ENCODE measurements around the gene FYN. TPM values are rescaled to one million over a fixed set of nuclear protein-coding genes. Genes with fewer than 3 reads are reported as not detected.

Gene FYN
- total RNA-seq, 1 experiment from 2014 or later, result 18.5 TPM

DNA sequence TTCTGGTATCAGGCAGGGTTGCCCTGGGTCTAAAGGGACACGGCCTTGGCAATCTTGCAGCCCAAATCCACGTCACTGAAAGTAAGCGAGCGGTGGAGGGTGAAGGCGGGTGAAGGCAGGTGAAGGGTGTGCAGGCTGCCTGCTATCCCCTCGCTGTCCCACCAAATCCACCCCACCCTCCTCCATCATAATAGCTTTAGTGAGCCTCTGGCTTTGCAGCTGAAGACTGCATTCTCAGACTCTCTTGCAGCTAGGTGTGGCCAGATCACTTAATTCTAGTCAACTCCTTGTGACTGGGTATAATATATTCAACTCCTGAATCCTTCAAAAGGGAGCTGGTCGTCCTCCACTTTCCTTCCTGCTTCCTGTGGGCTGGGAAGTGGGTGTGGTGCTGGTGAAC is 140.9 kb downstream of the FYN start:
- no peak for DNase-seq (ENCODE audit: low read depth, low spot score)
- ChIA-PET POLR2A (no interaction called here), RAD21 (ENCODE audit: low non-redundant PET in 1 of 2, low total read pairs in 2 of 2, uncharacterized antibody in 2 of 2, unreplicated experiment in 2 of 2) (no interaction called here), CTCF (no interaction called here)
- TF ChIP-seq, protein P1, sequence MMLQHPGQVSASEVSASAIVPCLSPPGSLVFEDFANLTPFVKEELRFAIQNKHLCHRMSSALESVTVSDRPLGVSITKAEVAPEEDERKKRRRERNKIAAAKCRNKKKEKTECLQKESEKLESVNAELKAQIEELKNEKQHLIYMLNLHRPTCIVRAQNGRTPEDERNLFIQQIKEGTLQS (IDR thresholded peaks at IDR 0.05), result no peak
- TF ChIP-seq YY1 (IDR thresholded peaks at IDR 0.05; ENCODE audit: extremely low read depth, insufficient replicate concordance, low read depth, low read length), result no peak
- TF ChIP-seq FOSL1 (IDR thresholded peaks at IDR 0.05; ENCODE audit: low read depth), result no peak
- no peak for TF ChIP-seq SIN3A (IDR thresholded peaks at IDR 0.05; ENCODE audit: low read depth)
- TF ChIP-seq ELF1 (IDR thresholded peaks at IDR 0.05; ENCODE audit: borderline replicate concordance, low read depth), result no peak
- TF ChIP-seq EZH2 (IDR thresholded peaks at IDR 0.05), result no peak
- ATAC-seq, result no peak
- Histone ChIP-seq H3K4me1 (ENCODE audit: control insufficient read depth in 1 of 2, insufficient read depth in 2 of 2, low read length in 2 of 2) (no peaks in the 10 kb centered on the region), H3K27me3 (ENCODE audit: insufficient read depth, low read length) (no peaks in the 10 kb centered on the region), H3K4me3 (replicated peaks in 1 of 2; ENCODE audit: low read depth in 1 of 2, low read length in 2 of 2) (no peak overlapping the region), H3K36me3 (ENCODE audit: control insufficient read depth in 1 of 2, insufficient read depth in 2 of 2, low read length in 2 of 2) (no peaks in the 10 kb centered on the region), H2AFZ (ENCODE audit: low read depth, low read length, poor library complexity, severe bottlenecking) (no peak overlapping the region), H3K9me2 (ENCODE audit: insufficient read depth) (no peaks in the 10 kb centered on the region), H3K79me2 (ENCODE audit: insufficient read depth, low read length) (no peaks in the 10 kb centered on the region), H3K4me2 (ENCODE audit: low read length) (no peak overlapping the region), H3K9ac (ENCODE audit: low read length) (no peak overlapping the region), H3K9me3 (ENCODE audit: control insufficient read depth in 1 of 2, insufficient read depth in 1 of 2, low read depth in 1 of 2, low read length in 2 of 2) (no peaks in the 10 kb centered on the region; a peak in 1 of 4 replicates), H3K27ac (ENCODE audit: low read depth, low read length) (no peak overlapping the region), H4K20me1 (ENCODE audit: insufficient read depth) (no peaks in the 10 kb centered on the region)
- BruUV-seq (replicated peaks), result no TSS peak
- intact Hi-C loops (cut with micrococcal nuclease), result no loop called here

DNA sequence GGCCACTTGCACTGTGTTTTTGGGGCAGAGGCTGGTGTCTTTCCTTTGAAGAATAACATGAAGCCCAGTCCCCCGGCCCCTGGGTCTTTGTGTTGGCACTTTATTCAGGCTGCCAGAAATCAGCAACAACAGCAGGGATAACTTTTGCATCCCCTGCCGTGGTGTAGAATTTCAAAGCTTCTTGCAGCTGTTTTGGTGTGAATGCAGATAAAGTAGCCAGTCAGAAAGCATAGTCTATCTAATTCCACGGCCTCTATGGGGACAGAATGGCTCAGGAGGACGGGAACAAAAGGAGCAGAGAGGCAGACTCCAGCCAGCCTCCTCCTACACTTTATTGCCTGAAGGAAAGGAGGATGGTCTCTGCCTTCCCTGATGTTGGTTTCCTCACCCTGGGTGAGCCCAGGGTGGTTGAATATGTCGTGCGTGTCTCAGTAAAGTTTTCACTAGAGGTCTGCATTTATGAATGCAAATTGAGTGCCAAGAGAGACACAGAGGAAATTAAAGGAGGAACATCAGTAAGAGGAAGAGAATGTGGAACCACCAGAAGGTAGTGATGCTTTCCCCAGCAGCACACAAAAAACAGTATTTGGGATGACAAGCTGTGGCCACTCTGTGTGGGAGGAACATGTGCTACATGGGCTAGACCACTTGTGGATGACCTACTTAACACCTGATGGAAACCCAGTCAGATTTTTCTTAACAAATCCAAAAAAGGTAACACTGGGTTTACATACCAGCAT is 141.6 kb downstream of the FYN start:
- DNase-seq (ENCODE audit: low read depth, low spot score) (no peak), ATAC-seq (no peak)
- Histone ChIP-seq H3K9ac (ENCODE audit: low read length) (no peak overlapping the region), H3K27me3 (ENCODE audit: insufficient read depth, low read length) (no peaks in the 10 kb centered on the region), H3K36me3 (ENCODE audit: control insufficient read depth in 1 of 2, insufficient read depth in 2 of 2, low read length in 2 of 2) (no peaks in the 10 kb centered on the region), H4K20me1 (ENCODE audit: insufficient read depth) (no peaks in the 10 kb centered on the region), H3K4me2 (ENCODE audit: low read length) (no peak overlapping the region), H3K79me2 (ENCODE audit: insufficient read depth, low read length) (no peaks in the 10 kb centered on the region), H3K9me3 (ENCODE audit: control insufficient read depth in 1 of 2, insufficient read depth in 1 of 2, low read depth in 1 of 2, low read length in 2 of 2) (no peaks in the 10 kb centered on the region; a peak in 1 of 4 replicates), H3K4me3 (replicated peaks in 1 of 2; ENCODE audit: low read depth in 1 of 2, low read length in 2 of 2) (no peak overlapping the region), H2AFZ (ENCODE audit: low read depth, low read length, poor library complexity, severe bottlenecking) (no peak overlapping the region), H3K9me2 (ENCODE audit: insufficient read depth) (no peaks in the 10 kb centered on the region), H3K27ac (ENCODE audit: low read depth, low read length) (no peak overlapping the region), H3K4me1 (ENCODE audit: control insufficient read depth in 1 of 2, insufficient read depth in 2 of 2, low read length in 2 of 2) (no peaks in the 10 kb centered on the region)
- intact Hi-C loops (cut with micrococcal nuclease), result no loop called here
- ChIA-PET RAD21 (ENCODE audit: low non-redundant PET in 1 of 2, low total read pairs in 2 of 2, uncharacterized antibody in 2 of 2, unreplicated experiment in 2 of 2) (no interaction called here), CTCF (no interaction called here), POLR2A (no interaction called here)
- BruUV-seq (replicated peaks), result no TSS peak
- TF ChIP-seq, protein P2, sequence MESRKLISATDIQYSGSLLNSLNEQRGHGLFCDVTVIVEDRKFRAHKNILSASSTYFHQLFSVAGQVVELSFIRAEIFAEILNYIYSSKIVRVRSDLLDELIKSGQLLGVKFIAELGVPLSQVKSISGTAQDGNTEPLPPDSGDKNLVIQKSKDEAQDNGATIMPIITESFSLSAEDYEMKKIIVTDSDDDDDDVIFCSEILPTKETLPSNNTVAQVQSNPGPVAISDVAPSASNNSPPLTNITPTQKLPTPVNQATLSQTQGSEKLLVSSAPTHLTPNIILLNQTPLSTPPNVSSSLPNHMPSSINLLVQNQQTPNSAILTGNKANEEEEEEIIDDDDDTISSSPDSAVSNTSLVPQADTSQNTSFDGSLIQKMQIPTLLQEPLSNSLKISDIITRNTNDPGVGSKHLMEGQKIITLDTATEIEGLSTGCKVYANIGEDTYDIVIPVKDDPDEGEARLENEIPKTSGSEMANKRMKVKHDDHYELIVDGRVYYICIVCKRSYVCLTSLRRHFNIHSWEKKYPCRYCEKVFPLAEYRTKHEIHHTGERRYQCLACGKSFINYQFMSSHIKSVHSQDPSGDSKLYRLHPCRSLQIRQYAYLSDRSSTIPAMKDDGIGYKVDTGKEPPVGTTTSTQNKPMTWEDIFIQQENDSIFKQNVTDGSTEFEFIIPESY (IDR thresholded peaks at IDR 0.05; ENCODE audit: extremely low read depth, insufficient replicate concordance, low read length), result no peak
- TF ChIP-seq POLR2AphosphoS5 (IDR thresholded peaks at IDR 0.05; ENCODE audit: low read depth, low read length) (no peak), CBX3 (IDR thresholded peaks at IDR 0.05; ENCODE audit: low read depth) (no peak), POLR2A (IDR thresholded peaks at IDR 0.05; ENCODE audit: borderline replicate concordance, extremely low read depth, insufficient read depth, insufficient read length) (no peak), YY1 (IDR thresholded peaks at IDR 0.05; ENCODE audit: extremely low read depth, insufficient replicate concordance, low read depth, low read length) (no peak), CEBPB (IDR thresholded peaks at IDR 0.05; ENCODE audit: low read depth) (no peak), ZFX (IDR thresholded peaks at IDR 0.05) (no peak), RAD21 (IDR thresholded peaks at IDR 0.05; ENCODE audit: low read depth) (no peak)
- TF ChIP-seq, protein P3, sequence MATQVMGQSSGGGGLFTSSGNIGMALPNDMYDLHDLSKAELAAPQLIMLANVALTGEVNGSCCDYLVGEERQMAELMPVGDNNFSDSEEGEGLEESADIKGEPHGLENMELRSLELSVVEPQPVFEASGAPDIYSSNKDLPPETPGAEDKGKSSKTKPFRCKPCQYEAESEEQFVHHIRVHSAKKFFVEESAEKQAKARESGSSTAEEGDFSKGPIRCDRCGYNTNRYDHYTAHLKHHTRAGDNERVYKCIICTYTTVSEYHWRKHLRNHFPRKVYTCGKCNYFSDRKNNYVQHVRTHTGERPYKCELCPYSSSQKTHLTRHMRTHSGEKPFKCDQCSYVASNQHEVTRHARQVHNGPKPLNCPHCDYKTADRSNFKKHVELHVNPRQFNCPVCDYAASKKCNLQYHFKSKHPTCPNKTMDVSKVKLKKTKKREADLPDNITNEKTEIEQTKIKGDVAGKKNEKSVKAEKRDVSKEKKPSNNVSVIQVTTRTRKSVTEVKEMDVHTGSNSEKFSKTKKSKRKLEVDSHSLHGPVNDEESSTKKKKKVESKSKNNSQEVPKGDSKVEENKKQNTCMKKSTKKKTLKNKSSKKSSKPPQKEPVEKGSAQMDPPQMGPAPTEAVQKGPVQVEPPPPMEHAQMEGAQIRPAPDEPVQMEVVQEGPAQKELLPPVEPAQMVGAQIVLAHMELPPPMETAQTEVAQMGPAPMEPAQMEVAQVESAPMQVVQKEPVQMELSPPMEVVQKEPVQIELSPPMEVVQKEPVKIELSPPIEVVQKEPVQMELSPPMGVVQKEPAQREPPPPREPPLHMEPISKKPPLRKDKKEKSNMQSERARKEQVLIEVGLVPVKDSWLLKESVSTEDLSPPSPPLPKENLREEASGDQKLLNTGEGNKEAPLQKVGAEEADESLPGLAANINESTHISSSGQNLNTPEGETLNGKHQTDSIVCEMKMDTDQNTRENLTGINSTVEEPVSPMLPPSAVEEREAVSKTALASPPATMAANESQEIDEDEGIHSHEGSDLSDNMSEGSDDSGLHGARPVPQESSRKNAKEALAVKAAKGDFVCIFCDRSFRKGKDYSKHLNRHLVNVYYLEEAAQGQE (IDR thresholded peaks at IDR 0.05; ENCODE audit: low read depth), result no peak
